ENCODE data around the gene REXO5.
A peak's percentile ranks its signal among the peaks of the same experiment; 100 is the strongest.
"Not testable (repeated sequence)": the region's sequence is repeated elsewhere in the genome, so short reads cannot be mapped to it uniquely, and the experiment has no call there.

The REXO5 gene

GRCh38 chr16:20806168-20807050 is at the start of gene REXO5, which contains the start of gene ERI2:
TSS of gene REXO5 (plus strand) at chr16:20806527. CDS start at chr16:20806954, 427 bp downstream.
TSS of gene ERI2 (minus strand) at chr16:20806472. CDS start at chr16:20806430, 42 bp downstream.
- peak within 1 kb of the TSS; percentile 85 for H3K4me3 ChIP-seq (ENCODE audit: low read depth, low read length)
- CTCF ChIA-PET: interaction anchor here (0.7 to 5.2 kb wide), 17 partner anchors 8 to 497 kb away, joined by 3 to 21 read pairs (median 4); no protein-coding TSS in a partner anchor
- TF ChIP-seq CTCF (IDR thresholded peaks at IDR 0.05; ENCODE audit: insufficient read depth, low read length, missing control alignments): peak; percentile 70
- POLR2A ChIA-PET: interaction anchor here (0.7 to 1.3 kb wide), 2 partner anchors 94 to 283 kb away, joined by 3 to 5 read pairs; partner anchors contain the start of genes DCUN1D3 and LYRM1
- DNase-seq (ENCODE audit: low read depth, low spot score): peak; percentile 58

GRCh38 chr16:20760346-20760745 is 46.0 kb upstream of the REXO5 start:
- no peak overlapping the region for H3K4me3 ChIP-seq (ENCODE audit: low read depth, low read length)
- no peak for DNase-seq (ENCODE audit: low read depth, low spot score)
- CTCF ChIA-PET: no interaction called here
- TF ChIP-seq CTCF (IDR thresholded peaks at IDR 0.05; ENCODE audit: insufficient read depth, low read length, missing control alignments): no peak
- POLR2A ChIA-PET: no interaction called here

GRCh38 chr16:20761175-20761574 is 45.2 kb upstream of the REXO5 start:
- CTCF ChIA-PET: no interaction called here

GRCh38 chr16:20762404-20763123 is 43.8 kb upstream of the REXO5 start:
- DNase-seq (ENCODE audit: low read depth, low spot score): no peak
- ChIA-PET CTCF (interaction anchor here (2.9 kb wide), 1 partner anchor 12 kb away, joined by 22 read pairs; no protein-coding TSS in a partner anchor), POLR2A (no interaction called here)
- no peak overlapping the region for H3K4me3 ChIP-seq (ENCODE audit: low read depth, low read length)
- no peak for TF ChIP-seq CTCF (IDR thresholded peaks at IDR 0.05; ENCODE audit: insufficient read depth, low read length, missing control alignments)

More at GRCh38 chr16:20761175-20761574, 45.2 kb upstream of the REXO5 start:
- POLR2A ChIA-PET: no interaction called here
- no peak for TF ChIP-seq CTCF (IDR thresholded peaks at IDR 0.05; ENCODE audit: insufficient read depth, low read length, missing control alignments)
- no peak for DNase-seq (ENCODE audit: low read depth, low spot score)
- H3K4me3 ChIP-seq (ENCODE audit: low read depth, low read length): no peak overlapping the region

GRCh38 chr16:20763461-20764232 is 42.7 kb upstream of the REXO5 start, which contains the start of gene ACSM3:
TSS of gene ACSM3 (plus strand) at chr16:20764014. CDS start at chr16:20770035, 6,021 bp downstream.
- peak within 1 kb of the TSS; percentile 52 for H3K4me3 ChIP-seq (ENCODE audit: low read depth, low read length)
- TF ChIP-seq CTCF (IDR thresholded peaks at IDR 0.05; ENCODE audit: insufficient read depth, low read length, missing control alignments): no peak
- CTCF ChIA-PET: interaction anchor here (2.9 kb wide), 1 partner anchor 11 kb away, joined by 22 read pairs; no protein-coding TSS in a partner anchor
- DNase-seq (ENCODE audit: low read depth, low spot score): no peak
- POLR2A ChIA-PET: no interaction called here

GRCh38 chr16:20764448-20764847 is 41.9 kb upstream of the REXO5 start:
- POLR2A ChIA-PET; H3K4me3 ChIP-seq (ENCODE audit: low read depth, low read length); DNase-seq (ENCODE audit: low read depth, low spot score): not testable (repeated sequence)
- CTCF ChIA-PET: interaction anchor here (1.2 to 2.9 kb wide), 3 partner anchors 11 to 34 kb away, joined by 4 to 22 read pairs (median 6); no protein-coding TSS in a partner anchor
